KMS-11 (cell line): ENCODE measurements around the gene VKORC1.

ENCODE experiments used
- H2AFZ ChIP-seq: fragments of 200-600 bp; sonication (generic); 2 replicates; pipeline ENCODE4 v1.6.1; 2016; ENCODE audit warnings: antibody characterized with exemption, mixed run types, low read depth
- H3K27ac ChIP-seq: fragments of 200-600 bp; sonication (generic); 2 replicates; pipeline ENCODE4 v1.6.1; 2016; ENCODE audit warnings: mild to moderate bottlenecking, mixed run types
- H3K27me3 ChIP-seq: fragments of 200-600 bp; sonication (generic); 2 replicates; pipeline ENCODE4 v1.6.1; 2017; ENCODE audit warnings: mild to moderate bottlenecking, low read depth, mixed run types, moderate library complexity; ENCODE audit not compliant: insufficient read depth
- H3K36me3 ChIP-seq: fragments of 200-600 bp; sonication (generic); 2 replicates; pipeline ENCODE4 v1.6.1; 2017; ENCODE audit warnings: mild to moderate bottlenecking, mixed run types; ENCODE audit not compliant: insufficient read depth
- H3K4me1 ChIP-seq: fragments of 200-600 bp; sonication (generic); 2 replicates; pipeline ENCODE4 v1.6.1; 2016; ENCODE audit warnings: mild to moderate bottlenecking, low read depth, mixed run types; ENCODE audit not compliant: poor library complexity, severe bottlenecking
- H3K4me2 ChIP-seq: fragments of 200-600 bp; sonication (generic); 2 replicates; pipeline ENCODE4 v1.7.0; 2016; ENCODE audit warnings: mild to moderate bottlenecking, mixed run types
- H3K4me3 ChIP-seq: fragments of 200-600 bp; sonication (generic); IDR thresholded peaks from 2 replicates; pipeline ENCODE4 v1.6.1; 2017; ENCODE audit warnings: low read depth, low read length, mixed read lengths; ENCODE audit not compliant: insufficient read depth
- H3K79me2 ChIP-seq: fragments of 200-600 bp; sonication (generic); 2 replicates; pipeline ENCODE4 v1.6.1; 2016; ENCODE audit warnings: low read depth, mixed run types; ENCODE audit not compliant: insufficient read depth
- H3K9ac ChIP-seq: fragments of 200-600 bp; sonication (generic); 2 replicates; pipeline ENCODE4 v1.6.1; 2016; ENCODE audit warnings: mild to moderate bottlenecking, mixed run types
- H4K20me1 ChIP-seq: fragments of 200-600 bp; sonication (generic); 2 replicates; pipeline ENCODE4 v1.6.1; 2016; ENCODE audit warnings: mild to moderate bottlenecking, mixed run types; ENCODE audit not compliant: insufficient read depth
- TF ChIP-seq, protein P1 (sequence below): fragments of 200-600 bp; sonication (generic); conservative IDR thresholded peaks from 2 replicates; pipeline ENCODE4 v1.6.1; 2017; ENCODE audit warnings: low read depth, mild to moderate bottlenecking, antibody characterized with exemption, low read length, moderate library complexity, mixed read lengths

VKORC1 gene

DNA sequence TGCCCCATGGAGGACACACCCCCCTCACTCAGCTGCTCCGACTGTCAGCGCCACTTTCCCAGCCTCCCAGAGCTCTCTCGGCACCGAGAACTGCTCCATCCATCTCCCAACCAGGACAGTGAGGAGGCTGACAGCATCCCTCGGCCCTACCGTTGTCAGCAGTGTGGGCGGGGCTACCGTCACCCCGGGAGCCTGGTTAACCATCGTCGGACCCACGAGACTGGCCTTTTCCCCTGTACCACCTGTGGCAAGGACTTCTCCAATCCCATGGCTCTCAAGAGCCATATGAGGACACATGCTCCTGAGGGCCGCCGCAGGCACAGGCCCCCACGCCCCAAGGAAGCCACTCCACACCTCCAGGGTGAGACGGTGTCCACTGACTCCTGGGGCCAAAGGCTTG, 18.3 kb downstream of the VKORC1 start:
- Histone ChIP-seq H2AFZ (no peak overlapping the region), H3K4me1 (peaks cover 20% of the 10 kb centered on the region), H3K36me3 (no peaks in the 10 kb centered on the region; the same call in 1 of the 2 replicates), H4K20me1 (no peaks in the 10 kb centered on the region), H3K4me2 (no peak overlapping the region), H3K27ac (no peak overlapping the region), H3K79me2 (peaks cover 58% of the 10 kb centered on the region), H3K9ac (no peak overlapping the region), H3K4me3 (no peak overlapping the region), H3K27me3 (no peaks in the 10 kb centered on the region)
- TF ChIP-seq, protein P1, sequence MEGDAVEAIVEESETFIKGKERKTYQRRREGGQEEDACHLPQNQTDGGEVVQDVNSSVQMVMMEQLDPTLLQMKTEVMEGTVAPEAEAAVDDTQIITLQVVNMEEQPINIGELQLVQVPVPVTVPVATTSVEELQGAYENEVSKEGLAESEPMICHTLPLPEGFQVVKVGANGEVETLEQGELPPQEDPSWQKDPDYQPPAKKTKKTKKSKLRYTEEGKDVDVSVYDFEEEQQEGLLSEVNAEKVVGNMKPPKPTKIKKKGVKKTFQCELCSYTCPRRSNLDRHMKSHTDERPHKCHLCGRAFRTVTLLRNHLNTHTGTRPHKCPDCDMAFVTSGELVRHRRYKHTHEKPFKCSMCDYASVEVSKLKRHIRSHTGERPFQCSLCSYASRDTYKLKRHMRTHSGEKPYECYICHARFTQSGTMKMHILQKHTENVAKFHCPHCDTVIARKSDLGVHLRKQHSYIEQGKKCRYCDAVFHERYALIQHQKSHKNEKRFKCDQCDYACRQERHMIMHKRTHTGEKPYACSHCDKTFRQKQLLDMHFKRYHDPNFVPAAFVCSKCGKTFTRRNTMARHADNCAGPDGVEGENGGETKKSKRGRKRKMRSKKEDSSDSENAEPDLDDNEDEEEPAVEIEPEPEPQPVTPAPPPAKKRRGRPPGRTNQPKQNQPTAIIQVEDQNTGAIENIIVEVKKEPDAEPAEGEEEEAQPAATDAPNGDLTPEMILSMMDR, result no peak

DNA sequence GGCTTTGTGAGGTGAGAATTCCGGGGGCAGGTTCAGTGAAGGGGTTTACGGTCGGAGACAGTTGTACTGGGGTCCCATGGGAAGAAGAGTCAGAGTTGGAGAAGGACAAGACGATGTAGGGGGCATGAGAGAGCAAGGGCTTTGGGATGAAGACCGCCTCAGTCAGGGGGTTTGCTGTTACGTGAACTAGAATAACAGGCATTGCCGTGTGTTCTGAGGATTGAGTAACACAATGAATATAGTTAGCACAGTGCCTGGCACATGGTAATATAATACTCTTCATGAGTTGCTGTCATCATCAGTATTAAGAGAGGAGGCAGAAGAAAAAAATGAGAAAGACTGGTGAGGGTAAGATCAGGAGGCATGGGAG, 19.8 kb downstream of the VKORC1 start:
- Histone ChIP-seq H3K4me3 (peak overlapping the region; percentile 34), H2AFZ (peak overlapping the region; percentile 66), H3K4me2 (peak overlapping the region; percentile 97), H3K79me2 (peaks cover 69% of the 10 kb centered on the region), H4K20me1 (no peaks in the 10 kb centered on the region), H3K27me3 (no peaks in the 10 kb centered on the region), H3K4me1 (peaks cover 25% of the 10 kb centered on the region), H3K36me3 (no peaks in the 10 kb centered on the region; the same call in 1 of the 2 replicates), H3K27ac (peak overlapping the region; percentile 70), H3K9ac (peak overlapping the region; percentile 81)
- TF ChIP-seq, protein P1, result no peak

DNA sequence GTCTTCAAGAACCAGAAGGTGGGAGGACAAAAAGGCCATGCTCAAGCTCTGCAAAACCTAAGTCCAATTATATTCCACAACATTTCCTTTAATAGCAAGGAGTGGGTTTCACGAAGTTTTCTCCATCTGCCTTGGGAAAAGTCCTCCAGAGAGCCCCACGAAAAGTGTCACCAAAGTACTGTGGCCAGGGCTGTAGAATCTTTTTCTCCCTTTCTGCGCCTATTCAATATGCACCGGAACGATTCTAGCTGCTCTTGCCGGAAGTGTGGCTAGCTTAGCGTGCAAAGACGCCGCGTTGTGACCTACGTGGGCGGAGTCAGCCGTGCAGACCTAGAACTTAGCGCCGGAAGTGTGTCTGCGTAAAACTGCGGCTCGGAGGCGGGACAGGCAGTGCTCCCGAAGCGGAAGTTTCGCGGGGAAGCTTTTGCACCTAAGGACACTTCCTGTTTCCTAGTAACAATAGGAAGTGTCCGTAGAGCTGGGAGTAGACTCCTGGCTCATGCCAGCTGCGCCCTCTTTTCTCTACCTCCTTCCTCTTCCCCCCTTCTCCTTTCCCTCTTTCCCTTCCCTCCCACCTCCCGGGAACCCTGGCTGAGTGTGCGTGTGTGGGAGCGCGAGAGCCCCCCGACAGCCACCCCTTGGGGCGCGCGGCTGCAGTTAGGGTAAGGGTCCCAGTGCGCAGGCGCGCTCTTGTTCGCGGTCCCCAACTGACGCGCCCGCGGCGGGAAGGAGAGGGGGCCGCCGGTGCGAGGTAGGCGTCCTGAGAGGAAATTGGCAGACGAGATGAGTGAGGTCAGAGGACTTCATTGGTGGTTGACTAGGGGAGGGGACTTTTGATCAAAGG, 20.4 kb downstream of the VKORC1 start, which contains the start of the genes ZNF646 and ZNF668:
ZNF646 (plus strand) TSS at position 453 of the 844 bp plus-strand sequence. CDS start 1,903 bp downstream, outside the sequence.
ZNF668 (minus strand) TSS at position 271 of the 844 bp plus-strand sequence. CDS start 9,781 bp downstream, outside the sequence.
- Histone ChIP-seq H3K9ac (peak within 1 kb of the TSS; percentile 81), H3K79me2 (peaks cover 75% of the 10 kb centered on the region), H2AFZ (peak within 1 kb of the TSS; percentile 90), H3K36me3 (no peaks in the 10 kb centered on the region; the same call in 1 of the 2 replicates), H3K4me3 (peak within 1 kb of the TSS; percentile 34), H4K20me1 (no peaks in the 10 kb centered on the region), H3K4me2 (peak within 1 kb of the TSS; percentile 97), H3K27ac (peak within 1 kb of the TSS; percentile 70), H3K4me1 (peaks cover 25% of the 10 kb centered on the region), H3K27me3 (no peaks in the 10 kb centered on the region)
- TF ChIP-seq, protein P1, result no peak

DNA sequence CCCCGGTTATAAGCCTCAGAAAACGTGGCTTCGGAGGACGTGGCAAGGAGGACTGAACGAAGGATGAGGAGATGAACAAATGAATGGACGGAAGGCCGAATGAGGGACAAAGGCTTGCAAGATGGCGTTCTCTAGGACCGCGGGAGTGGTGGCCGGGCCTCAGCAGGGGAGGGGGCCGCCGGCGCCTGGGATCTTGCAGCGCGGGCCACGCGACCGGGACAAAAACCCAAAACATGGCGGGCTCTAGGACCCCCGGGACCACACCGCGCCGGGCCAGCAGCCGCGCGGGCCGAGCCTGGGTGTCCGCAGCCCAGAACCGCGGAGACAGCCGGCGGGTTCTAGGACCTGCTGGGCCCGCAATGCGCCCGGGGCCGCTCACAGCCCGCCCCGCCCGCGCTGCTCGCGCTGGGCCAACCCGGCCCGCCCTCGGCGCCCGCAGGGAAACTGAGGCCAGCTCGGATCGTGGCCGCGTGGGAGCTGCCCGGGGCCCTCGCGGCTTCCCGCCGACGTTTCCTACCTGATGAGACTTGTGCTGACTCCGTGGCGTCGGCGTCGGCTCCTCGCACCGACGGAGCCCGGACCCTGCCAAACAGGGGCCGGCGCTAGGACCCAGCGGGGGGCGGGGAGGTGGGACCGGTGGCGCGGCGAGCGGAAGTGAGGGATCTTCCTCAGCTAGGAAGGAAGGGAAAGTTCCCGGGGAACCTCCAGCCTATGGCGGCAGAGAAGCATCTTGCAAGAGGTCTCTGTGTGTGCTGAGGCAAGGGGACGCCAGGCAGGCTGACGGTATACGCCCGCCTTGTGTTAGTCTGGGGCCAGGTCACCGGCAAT, 21.2 kb downstream of the VKORC1 start:
- H3K27me3 ChIP-seq, result no peaks in the 10 kb centered on the region
- H3K4me2 ChIP-seq, result peak overlapping the region; percentile 75
- TF ChIP-seq, protein P1, result no peak
- peak overlapping the region; percentile 70 for H3K27ac ChIP-seq
- H3K9ac ChIP-seq, result peak overlapping the region; percentile 81
- H2AFZ ChIP-seq, result peak overlapping the region; percentile 90
- H3K79me2 ChIP-seq, result peaks cover 80% of the 10 kb centered on the region
- no peak overlapping the region for H3K4me3 ChIP-seq
- H3K36me3 ChIP-seq, result no peaks in the 10 kb centered on the region; the same call in 1 of the 2 replicates
- peaks cover 25% of the 10 kb centered on the region for H3K4me1 ChIP-seq
- H4K20me1 ChIP-seq, result no peaks in the 10 kb centered on the region
